Endothelial cell of umbilical vein (primary cell): Measurements from ENCODE around the gene GPD1L. TPM values are rescaled to one million over a fixed set of nuclear protein-coding genes. Genes with fewer than 3 reads are reported as not detected.

Experiments used
- BruUV-seq: library from RNA; stranded (reverse); fragments of 400-500 nt; replicated peaks from 2 replicates; lab custom pipeline; 2021; lab: Mats Ljungman, UMichigan
- CTCF ChIA-PET: fragments of 300-600, 350-600 bp; sonication (Branson Sonifier 250); formaldehyde crosslinking; loops from one replicate; lab custom pipeline; 2021; ENCODE audit warnings: antibody characterized with exemption, inconsistent platforms; lab: Charles Lee
- POLR2A ChIA-PET: fragments of 300-600, 350-600 bp; sonication (Branson Sonifier 250); formaldehyde crosslinking; loops from one replicate; lab custom pipeline; 2021; ENCODE audit warnings: antibody characterized with exemption, inconsistent platforms; lab: Charles Lee
- DNase-seq: peaks from one replicate; pipeline ENCODE4 v3.0.0-alpha.2; 2011; ENCODE audit warnings: low read depth, low spot score
- FAIRE-seq: peaks from 2 replicates; lab custom pipeline; 2011; peaks lifted over from hg19 to GRCh38; lab: Jason Lieb, UNC
- H2AFZ ChIP-seq: 2 replicates; pipeline ENCODE4 v1.6.0; 2012; ENCODE audit warnings: low read depth, low read length, control low read depth, inconsistent platforms
- H3K27ac ChIP-seq: 2 replicates; pipeline ENCODE4 v1.5.1; 2011; ENCODE audit warnings: low read depth, mild to moderate bottlenecking, control low read depth, low read length, moderate library complexity; ENCODE audit not compliant: insufficient read depth
- H3K27me3 ChIP-seq, 2 experiments: 2 replicates each; pipeline versions ENCODE4 v1.6.0 to v1.6.1; 2011; ENCODE audit warnings: low read length in 2 of 2, mixed read lengths in 1 of 2; ENCODE audit not compliant: control insufficient read depth in 2 of 2, insufficient read depth in 2 of 2
- H3K36me3 ChIP-seq, 2 experiments: 2 replicates in 1 of 2; 3 replicates in 1 of 2; pipeline ENCODE4 v1.5.1; 2011; ENCODE audit warnings: low read length in 2 of 2, mild to moderate bottlenecking in 1 of 2, moderate library complexity in 1 of 2; ENCODE audit not compliant: control insufficient read depth in 2 of 2, insufficient read depth in 2 of 2; ENCODE audit errors: extremely low read depth in 1 of 2
- H3K4me1 ChIP-seq: 3 replicates; pipeline ENCODE4 v1.5.1; 2011; ENCODE audit warnings: mild to moderate bottlenecking, low read length; ENCODE audit not compliant: control insufficient read depth, insufficient read depth; ENCODE audit errors: extremely low read depth
- H3K4me2 ChIP-seq: 2 replicates; pipeline ENCODE4 v1.6.1; 2011; ENCODE audit warnings: low read length, control low read depth, mixed read lengths; ENCODE audit not compliant: insufficient read depth
- H3K4me3 ChIP-seq, 3 experiments: fragments of 200-600 bp in 1 of 3; sonication (generic), shearing (Covaris generic) in 1 of 3; replicated peaks in 1 of 3; 2 replicates each; pipeline ENCODE4 v1.5.1; 2011 to 2016; ENCODE audit warnings: control low read depth in 3 of 3, low read length in 3 of 3, mild to moderate bottlenecking in 2 of 3, inconsistent platforms in 1 of 3, low read depth in 1 of 3, moderate library complexity in 1 of 3; ENCODE audit not compliant: insufficient read depth in 1 of 3
- H3K79me2 ChIP-seq: 2 replicates; pipeline ENCODE4 v1.6.0; 2012; ENCODE audit warnings: low read length, inconsistent platforms; ENCODE audit not compliant: control insufficient read depth, insufficient read depth
- H3K9ac ChIP-seq: replicated peaks from 2 replicates; pipeline ENCODE3; 2011; ENCODE audit warnings: low read length, control low read depth; ENCODE audit not compliant: insufficient read depth; ENCODE audit errors: extremely low read depth
- H3K9me1 ChIP-seq: replicated peaks from 3 replicates; pipeline ENCODE4 v1.6.0; 2011; ENCODE audit warnings: mild to moderate bottlenecking, low read length; ENCODE audit not compliant: control insufficient read depth, insufficient read depth; ENCODE audit errors: extremely low read depth
- H3K9me3 ChIP-seq: replicated peaks from 2 replicates; pipeline ENCODE4 v1.5.1; 2012; ENCODE audit warnings: low read length, inconsistent platforms; ENCODE audit not compliant: control insufficient read depth, insufficient read depth
- H4K20me1 ChIP-seq: replicated peaks from 2 replicates; pipeline ENCODE3; 2011; ENCODE audit warnings: mild to moderate bottlenecking, low read length; ENCODE audit not compliant: control insufficient read depth, insufficient read depth; ENCODE audit errors: extremely low read depth
- CTCF ChIP-seq, 2 donors: IDR thresholded peaks; 1 replicate in 1 of 2; 2 replicates in 1 of 2; pipeline ENCODE4 v1.5.1; 2011; ENCODE audit warnings: low read length in 2 of 2, mild to moderate bottlenecking in 2 of 2, moderate library complexity in 2 of 2, control low read depth in 1 of 2, inconsistent platforms in 1 of 2, low read depth in 1 of 2; ENCODE audit not compliant: insufficient read depth in 1 of 2; ENCODE audit errors: extremely low read depth in 1 of 2
- EZH2 ChIP-seq: IDR thresholded peaks from 2 replicates; pipeline ENCODE4 v1.6.1; 2012; ENCODE audit warnings: borderline replicate concordance, low read depth, mild to moderate bottlenecking, moderate library complexity, low read length, inconsistent platforms; ENCODE audit not compliant: severe bottlenecking
- FOS ChIP-seq: IDR thresholded peaks from 2 replicates; pipeline ENCODE4 v1.6.1; 2011; ENCODE audit warnings: mild to moderate bottlenecking, low read length, moderate library complexity, borderline replicate concordance; ENCODE audit not compliant: insufficient read depth
- GATA2 ChIP-seq: IDR thresholded peaks from 2 replicates; pipeline ENCODE4 v1.7.0; 2011; ENCODE audit warnings: low read depth, mild to moderate bottlenecking, moderate library complexity, mixed read lengths, low read length; ENCODE audit not compliant: insufficient read length, insufficient read depth
- JUN ChIP-seq: IDR thresholded peaks from 2 replicates; pipeline ENCODE4 v1.6.1; 2011; ENCODE audit warnings: borderline replicate concordance, low read depth; ENCODE audit not compliant: insufficient read length, insufficient read depth
- MAX ChIP-seq: IDR thresholded peaks from 2 replicates; pipeline ENCODE4 v1.6.1; 2011; ENCODE audit not compliant: insufficient read depth, insufficient read length
- MYC ChIP-seq: IDR thresholded peaks from one replicate; pipeline ENCODE4 v1.6.1; 2011; ENCODE audit warnings: mild to moderate bottlenecking, low read depth, low read length
- POLR2A ChIP-seq: IDR thresholded peaks from 2 replicates; pipeline ENCODE4 v1.6.1; 2012; ENCODE audit warnings: low read depth, mild to moderate bottlenecking, control low read depth, low read length
- POLR2AphosphoS5 ChIP-seq: IDR thresholded peaks from 2 replicates; pipeline ENCODE4 v1.6.1; 2012; ENCODE audit warnings: low read depth, mild to moderate bottlenecking, control low read depth, low read length, moderate library complexity; ENCODE audit not compliant: insufficient read depth
- dilution Hi-C: fragments of 300-500 bp; cut with MboI; formaldehyde crosslinking; loops from one replicate; pipeline ENCODE4 v1.15.0; 2019; ENCODE audit warnings: low sequenced_read_pairs; ENCODE audit not compliant: extremely low pct_ligation_motif_present
- intact Hi-C: fragments of 100-400 bp; cut with micrococcal nuclease; formaldehyde crosslinking; loops from one replicate; pipeline ENCODE4 v1.10.0; 2022
- polyA plus RNA-seq, 4 experiments: library from polyadenylated mRNA; depleted of rRNA in 3 of 4; stranded (reverse) in 3 of 4; unstranded in 1 of 4; fragments of >200 nt; gene quantifications; 2 replicates each; pipeline versions ENCODE4 v1.2.1 to v1.2.3, GENCODE V29; 2011 to 2012; ENCODE audit warnings: missing spikeins in 1 of 4
- total RNA-seq: library from RNA; stranded (reverse); gene quantifications from 2 replicates; pipeline ENCODE4 v1.2.3, GENCODE V29; 2021

The GPD1L gene
- total and polyA plus RNA-seq, 2 donors (not counting 3 experiments of a cell fraction or from before 2014, with no cell fraction given), result 5.1 to 12.9 TPM

GRCh38 chr3:32208447-32208846, 102.0 kb downstream of the GPD1L start:
- Histone ChIP-seq H3K4me3 (no peak overlapping the region), H4K20me1 (no peaks in the 10 kb centered on the region), H3K36me3 (no peaks in the 10 kb centered on the region), H3K27ac (no peak overlapping the region), H3K4me2 (no peak overlapping the region), H3K4me1 (no peaks in the 10 kb centered on the region), H3K79me2 (no peaks in the 10 kb centered on the region), H2AFZ (no peak overlapping the region), H3K9me1 (no peaks in the 10 kb centered on the region), H3K27me3 (no peaks in the 10 kb centered on the region), H3K9ac (no peak overlapping the region), H3K9me3 (no peaks in the 10 kb centered on the region)
- no peak for DNase-seq
- FAIRE-seq, result no peak
- TF ChIP-seq FOS, result no peak
- no peak for TF ChIP-seq GATA2
- TF ChIP-seq MAX, result no peak
- no peak for TF ChIP-seq POLR2AphosphoS5
- TF ChIP-seq POLR2A, result no peak
- no peak for TF ChIP-seq MYC
- TF ChIP-seq CTCF (IDR thresholded peaks at IDR 0.05; ENCODE audit: extremely low read depth in 1 of 2, insufficient read depth in 1 of 2, low read depth in 1 of 2, low read length in 2 of 2), result no peak
- TF ChIP-seq EZH2, result no peak
- no peak for TF ChIP-seq JUN
- intact Hi-C loops, result no loop called here
- ChIA-PET CTCF (interaction anchor here (1.5 kb wide), 1 partner anchor 19 kb away, joined by 4 read pairs; no protein-coding TSS in a partner anchor), POLR2A (no interaction called here)
- BruUV-seq, result no TSS peak
- dilution Hi-C loops, result no loop called here
